Peyer's patch (tissue), 4 donors: ENCODE measurements around the gene PLCL2. TPM values are rescaled to one million over a fixed set of nuclear protein-coding genes. Genes with fewer than 3 reads are reported as not detected.

ENCODE experiments used
- DNase-seq, 3 donors: peaks; one replicate each; pipeline ENCODE4 v3.0.0-alpha.2; 2017 to 2019
- H3K27ac ChIP-seq, 4 donors: fragments of 200-600 bp; sonication (generic); one replicate each; pipeline ENCODE4 v1.5.1; 2016 to 2019
- H3K27me3 ChIP-seq, 2 donors: fragments of 200-600 bp; sonication (generic); one replicate each; pipeline ENCODE4 v1.5.1; 2019
- H3K36me3 ChIP-seq, 3 donors: fragments of 200-600 bp; sonication (generic); one replicate each; pipeline ENCODE4 v1.5.1; 2016 to 2019
- H3K4me1 ChIP-seq, 4 donors: fragments of 200-600 bp; sonication (generic); one replicate each; pipeline ENCODE4 v1.5.1; 2016 to 2019
- H3K4me3 ChIP-seq, 4 donors: fragments of 200-600 bp; sonication (generic); 1 replicate in 3 of 4; 2 replicates in 1 of 4; pipeline ENCODE4 v1.5.1; 2016 to 2019; ENCODE audit warnings: mild to moderate bottlenecking in 1 of 4
- H3K9me3 ChIP-seq, 4 donors: fragments of 200-600 bp; sonication (generic); one replicate each; pipeline ENCODE4 v1.5.1; 2016 to 2019; ENCODE audit warnings: mild to moderate bottlenecking in 1 of 4
- CTCF ChIP-seq, 6 experiments: fragments of 450-650 bp in 4 of 6; fragments of 200-600 bp in 2 of 6; sonication (generic) in 1 of 6; IDR thresholded peaks; one replicate each; pipeline ENCODE4 v1.5.1; 2017 to 2019; ENCODE audit warnings: antibody characterized with exemption in 6 of 6, mild to moderate bottlenecking in 3 of 6, moderate library complexity in 1 of 6
- POLR2A ChIP-seq, 2 donors: fragments of 450-650 bp; IDR thresholded peaks; one replicate each; pipeline ENCODE4 v1.5.1; 2017; ENCODE audit warnings: antibody characterized with exemption in 2 of 2, mild to moderate bottlenecking in 2 of 2, moderate library complexity in 2 of 2
- total RNA-seq, 4 donors: library from RNA; depleted of rRNA; stranded (reverse); fragments of >200 nt; gene quantifications; one replicate each; pipeline ENCODE4 v1.1.0, GENCODE V29; 2016

Gene PLCL2
- total RNA-seq, 4 donors from 2014 or later = 21.8 to 39.6 (median 25.4) TPM

- no peak for TF ChIP-seq CTCF (IDR thresholded peaks at IDR 0.05)
- TF ChIP-seq POLR2A (IDR thresholded peaks at IDR 0.05) = no peak
- H3K27ac ChIP-seq = no peak overlapping the region
- H3K36me3 ChIP-seq = no peaks in the 10 kb centered on the region
- no peaks in the 10 kb centered on the region for H3K27me3 ChIP-seq
- H3K9me3 ChIP-seq = no peaks in the 10 kb centered on the region
- no peak overlapping the region for H3K4me3 ChIP-seq
- no peak for DNase-seq
- no peaks in the 10 kb centered on the region for H3K4me1 ChIP-seq
Observed at GRCh38 chr3:16868513-16868912, 16.2 kb upstream of the PLCL2 start.

GRCh38 chr3:16869261-16870005, 15.3 kb upstream of the PLCL2 start:
- H3K9me3 ChIP-seq = no peaks in the 10 kb centered on the region
- no peaks in the 10 kb centered on the region for H3K36me3 ChIP-seq
- no peak for DNase-seq
- H3K4me1 ChIP-seq = no peaks in the 10 kb centered on the region
- H3K27me3 ChIP-seq = no peaks in the 10 kb centered on the region
- H3K4me3 ChIP-seq = no peak overlapping the region
- H3K27ac ChIP-seq = no peak overlapping the region
- TF ChIP-seq CTCF (IDR thresholded peaks at IDR 0.05) (no peak), POLR2A (IDR thresholded peaks at IDR 0.05) (no peak)

- Histone ChIP-seq H3K36me3 (no peaks in the 10 kb centered on the region), H3K4me1 (no peaks in the 10 kb centered on the region), H3K27ac (no peak overlapping the region), H3K4me3 (no peak overlapping the region), H3K27me3 (no peaks in the 10 kb centered on the region), H3K9me3 (no peaks in the 10 kb centered on the region)
- TF ChIP-seq CTCF (IDR thresholded peaks at IDR 0.05) = no peak
- no peak for TF ChIP-seq POLR2A (IDR thresholded peaks at IDR 0.05)
- DNase-seq = no peak
Observed at GRCh38 chr3:16871915-16872842, 12.6 kb upstream of the PLCL2 start.

- H3K27ac ChIP-seq = no peak overlapping the region
Observed at GRCh38 chr3:16873872-16874271, 10.9 kb upstream of the PLCL2 start.

More at GRCh38 chr3:16873872-16874271, 10.9 kb upstream of the PLCL2 start:
- no peak for DNase-seq
- Histone ChIP-seq H3K4me1 (no peaks in the 10 kb centered on the region), H3K27me3 (no peaks in the 10 kb centered on the region), H3K36me3 (no peaks in the 10 kb centered on the region), H3K9me3 (no peaks in the 10 kb centered on the region), H3K4me3 (no peak overlapping the region)
- TF ChIP-seq CTCF (IDR thresholded peaks at IDR 0.05) (no peak), POLR2A (IDR thresholded peaks at IDR 0.05) (no peak)
